Measurements from ENCODE around the gene GAPT. TPM values are rescaled to one million over a fixed set of nuclear protein-coding genes. Genes with fewer than 3 reads are reported as not detected.

GAPT gene
- total and polyA plus RNA-seq, 5 experiments from 2014 or later: 0.13 to 2.0 (median 0.43) TPM

DNA sequence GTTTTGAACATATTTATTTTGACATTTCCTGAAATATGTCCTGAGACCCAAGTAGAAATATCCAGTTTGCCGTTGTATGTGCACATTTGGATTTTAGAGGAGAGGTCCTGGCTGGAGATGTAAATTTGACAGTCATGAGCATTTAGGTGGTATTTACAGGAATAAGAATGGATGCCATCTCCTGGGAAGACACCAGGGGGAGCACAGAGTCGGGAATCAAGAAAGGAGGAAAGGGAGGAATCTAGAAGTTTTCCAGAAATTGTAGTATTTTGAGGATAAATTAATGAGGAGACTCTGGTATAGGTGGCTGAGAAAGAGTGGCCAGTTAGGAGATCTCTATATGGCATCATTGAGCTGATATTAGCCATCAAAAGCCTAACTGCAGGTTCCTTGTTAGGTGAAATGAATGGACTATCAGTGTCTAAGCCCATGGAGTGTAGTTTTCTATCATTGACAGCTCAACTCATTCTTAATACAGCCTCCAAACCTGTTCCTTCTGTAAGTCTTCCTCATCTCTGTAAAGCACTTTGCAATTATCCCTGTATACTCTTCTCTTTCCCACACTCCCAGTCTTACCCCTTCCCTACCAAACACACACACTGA, 7.2 kb downstream of the GAPT start:
- H3K27ac Mint-ChIP-seq: peak overlapping the region in 1 of 10 donors; percentile 53
- peaks cover 0 to 48% (median 10%) of the 10 kb centered on the region in 4 donors for H3K4me1 Mint-ChIP-seq
- H3K27me3 Mint-ChIP-seq: peaks cover 0 to 23% (median 12%) of the 10 kb centered on the region in 5 donors
- POLR2A ChIA-PET: no interaction called here
- no peak overlapping the region for H3K4me3 Mint-ChIP-seq
- H3K9me3 Mint-ChIP-seq: no peaks in the 10 kb centered on the region
- no peak for DNase-seq
- no peak for ATAC-seq
- no peaks in the 10 kb centered on the region for H3K36me3 Mint-ChIP-seq

DNA sequence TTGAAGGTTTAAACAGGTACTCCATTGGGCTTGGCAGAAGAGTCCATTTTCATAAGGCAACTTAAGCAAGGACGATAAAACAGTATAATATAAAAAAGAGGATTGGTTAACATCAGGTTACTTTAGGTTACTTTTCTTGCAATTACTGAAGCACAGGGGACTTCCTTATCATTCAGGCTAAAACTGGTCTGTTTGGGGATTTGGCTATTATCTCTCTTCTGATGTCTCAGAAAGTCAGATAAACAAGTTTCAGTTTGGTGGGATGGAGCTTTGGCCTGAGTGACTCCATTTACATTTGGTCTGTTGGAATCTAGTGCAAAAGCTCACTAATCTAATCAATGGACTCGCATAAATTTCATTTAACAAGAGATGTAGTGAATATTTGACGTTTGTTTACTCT, 8.0 kb downstream of the GAPT start:
- peak overlapping the region in 1 of 10 donors; percentile 53 for H3K27ac Mint-ChIP-seq
- POLR2A ChIA-PET: no interaction called here
- ATAC-seq: no peak

DNA sequence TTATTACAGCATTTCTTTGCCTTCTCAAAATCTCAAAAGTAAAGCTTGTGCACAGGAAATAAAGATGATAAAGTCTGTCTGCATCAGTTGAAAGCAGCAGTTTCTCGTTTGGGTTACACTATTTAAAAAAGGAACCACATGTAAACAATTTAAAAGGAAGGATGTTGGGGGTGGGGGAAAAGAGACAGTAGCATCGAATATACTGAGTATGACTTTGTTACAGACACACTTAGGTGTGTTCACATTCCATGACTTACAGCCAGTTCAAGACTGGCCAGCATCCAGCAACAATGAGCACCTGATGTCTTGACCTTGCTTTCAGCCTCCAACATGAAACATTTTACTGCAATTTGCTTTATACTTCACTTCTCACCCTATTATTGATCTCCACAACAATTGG, 8.7 kb downstream of the GAPT start:
- POLR2A ChIA-PET: no interaction called here
- ATAC-seq (no peak), DNase-seq (peak in 1 of 10 donors; percentile 2)
- Mint-ChIP-seq H3K9me3 (no peaks in the 10 kb centered on the region), H3K27ac (peak overlapping the region in 5 of 10 donors; percentile 1 to 53 (median 3)), H3K4me3 (peak overlapping the region in 2 of 10 donors; percentile 8 to 32), H3K36me3 (no peaks in the 10 kb centered on the region), H3K27me3 (peaks cover 0 to 23% (median 12%) of the 10 kb centered on the region in 5 donors), H3K4me1 (peaks cover 0 to 53% (median 10%) of the 10 kb centered on the region in 4 donors)

More for the DNA sequence above, 8.0 kb downstream of the GAPT start:
- H3K9me3 Mint-ChIP-seq: no peaks in the 10 kb centered on the region
- H3K36me3 Mint-ChIP-seq: no peaks in the 10 kb centered on the region
- peaks cover 0 to 48% (median 10%) of the 10 kb centered on the region in 4 donors for H3K4me1 Mint-ChIP-seq
- DNase-seq: no peak
- no peak overlapping the region for H3K4me3 Mint-ChIP-seq
- peaks cover 0 to 23% (median 12%) of the 10 kb centered on the region in 5 donors for H3K27me3 Mint-ChIP-seq

DNA sequence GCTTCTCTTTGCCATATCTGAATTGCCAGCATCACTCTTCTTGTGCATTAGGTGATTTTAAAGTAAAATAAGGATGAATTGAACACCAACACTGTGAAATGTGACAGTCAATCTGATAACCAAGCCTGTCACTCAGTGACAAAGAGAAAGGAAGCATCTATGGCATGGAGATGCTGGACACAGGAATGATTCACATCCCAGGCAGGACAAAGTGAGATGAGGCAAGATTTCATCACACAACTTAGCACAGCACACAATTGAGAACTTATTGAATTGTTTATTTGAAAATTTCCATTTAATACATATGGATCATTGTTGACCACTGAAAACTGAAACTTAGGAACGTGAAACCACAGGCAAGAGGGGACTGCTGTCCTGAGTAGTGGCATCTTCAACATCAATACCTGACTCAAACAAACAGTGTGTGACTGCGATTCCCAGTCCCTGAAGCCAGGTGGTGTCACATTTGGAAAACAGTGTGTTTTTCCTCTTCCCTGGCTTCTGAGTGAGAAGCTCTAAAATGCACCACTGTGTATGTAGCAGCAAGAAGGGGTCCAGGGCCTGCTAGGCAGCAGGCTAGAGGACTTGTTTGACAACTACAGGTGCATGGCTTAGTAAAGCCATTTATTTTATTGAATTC, 10.7 kb downstream of the GAPT start:
- POLR2A ChIA-PET: no interaction called here
- peaks cover 0 to 16% (median 7%) of the 10 kb centered on the region in 5 donors for H3K27me3 Mint-ChIP-seq
- no peaks in the 10 kb centered on the region for H3K9me3 Mint-ChIP-seq
- H3K4me1 Mint-ChIP-seq: peaks cover 0 to 61% (median 10%) of the 10 kb centered on the region in 4 donors
- no peak for DNase-seq
- H3K36me3 Mint-ChIP-seq: no peaks in the 10 kb centered on the region
- no peak overlapping the region for H3K4me3 Mint-ChIP-seq
- ATAC-seq: no peak
- H3K27ac Mint-ChIP-seq: no peak overlapping the region

DNA sequence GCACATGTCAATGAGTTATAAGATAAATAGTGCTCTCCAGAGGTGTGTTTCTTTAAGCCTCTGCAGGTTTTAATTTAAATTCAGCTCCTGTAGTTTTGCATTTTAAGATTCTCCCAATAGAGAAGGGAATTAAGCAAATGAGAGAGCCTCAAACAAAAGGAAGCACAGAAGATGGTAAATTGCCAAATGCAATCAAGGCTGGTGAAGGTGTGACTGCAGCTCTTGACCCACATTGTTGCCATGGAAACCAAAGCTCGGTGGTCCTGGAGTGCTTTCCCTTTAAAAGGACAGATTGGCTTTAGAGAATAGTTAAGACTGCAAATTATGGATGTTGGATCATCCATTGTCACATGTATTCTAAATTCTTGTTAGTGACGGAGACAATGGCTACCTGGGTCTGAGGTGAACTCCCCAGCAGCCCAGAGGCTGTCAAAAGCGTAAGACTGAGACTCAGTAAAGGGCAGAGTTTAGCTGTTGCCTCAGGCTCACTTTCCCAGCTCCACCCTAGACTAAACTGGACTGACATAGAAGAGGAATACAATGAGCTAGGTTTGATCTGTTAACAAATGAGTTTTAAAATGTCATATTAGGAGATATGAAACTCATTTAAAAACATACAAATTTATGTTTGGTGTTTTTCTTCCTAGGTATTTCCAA, 12.3 kb downstream of the GAPT start:
- POLR2A ChIA-PET: no interaction called here
- Mint-ChIP-seq H3K27me3 (peaks cover 0 to 12% (median 7%) of the 10 kb centered on the region in 5 donors), H3K27ac (no peak overlapping the region), H3K36me3 (no peaks in the 10 kb centered on the region), H3K4me1 (peaks cover 0 to 54% (median 10%) of the 10 kb centered on the region in 4 donors), H3K9me3 (no peaks in the 10 kb centered on the region), H3K4me3 (no peak overlapping the region)
- ATAC-seq: no peak
- DNase-seq: no peak

DNA sequence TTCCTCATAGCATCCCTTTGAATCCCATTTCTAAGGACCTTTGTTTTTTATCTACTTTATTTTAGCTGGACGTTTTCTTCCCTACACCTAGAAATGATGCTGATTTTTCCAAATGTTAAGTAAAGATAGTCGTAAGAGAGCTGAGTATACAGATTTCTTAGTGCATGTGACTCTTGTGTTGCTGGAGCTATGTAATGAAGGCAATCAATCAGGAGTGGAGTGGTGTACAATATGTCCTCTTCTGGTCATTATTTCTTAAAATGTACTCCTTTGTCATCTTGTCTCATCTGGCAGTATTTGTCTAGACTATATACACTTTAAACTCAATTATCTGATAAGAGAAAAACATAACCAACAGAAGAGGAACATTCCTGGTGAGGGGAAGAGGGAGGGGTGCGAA, 13.5 kb downstream of the GAPT start:
- no peak overlapping the region for H3K4me3 Mint-ChIP-seq
- ATAC-seq: no peak

DNA sequence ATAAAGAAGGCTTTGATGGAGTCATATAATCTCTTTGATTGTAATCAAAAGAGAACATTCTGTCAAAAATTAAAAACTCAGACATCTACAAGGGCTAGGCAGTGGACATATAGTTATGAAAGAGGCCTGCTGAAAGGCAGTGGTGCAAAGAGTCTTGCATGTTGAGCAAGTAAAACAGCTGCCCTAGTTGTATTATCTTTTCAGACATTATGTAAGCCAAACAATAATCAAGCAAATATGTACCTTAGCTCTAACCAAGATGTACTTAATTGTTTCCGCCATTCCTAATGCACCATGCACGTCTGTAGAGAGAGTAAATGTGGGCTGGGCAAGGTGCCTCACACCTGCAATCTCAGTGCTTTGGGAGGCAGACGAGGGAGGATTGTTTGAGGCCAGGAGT, 14.3 kb downstream of the GAPT start:
- H3K9me3 Mint-ChIP-seq: no peaks in the 10 kb centered on the region
- no peak overlapping the region for H3K27ac Mint-ChIP-seq
- peaks cover 0 to 13% (median 7%) of the 10 kb centered on the region in 5 donors for H3K27me3 Mint-ChIP-seq
- POLR2A ChIA-PET: no interaction called here
- ATAC-seq: no peak
- DNase-seq: no peak
- peaks cover 0 to 40% (median 4%) of the 10 kb centered on the region in 4 donors for H3K4me1 Mint-ChIP-seq
- no peak overlapping the region for H3K4me3 Mint-ChIP-seq
- H3K36me3 Mint-ChIP-seq: no peaks in the 10 kb centered on the region

More for the DNA sequence above, 13.5 kb downstream of the GAPT start:
- POLR2A ChIA-PET: no interaction called here
- Mint-ChIP-seq H3K27ac (no peak overlapping the region), H3K27me3 (peaks cover 0 to 13% (median 7%) of the 10 kb centered on the region in 5 donors), H3K36me3 (no peaks in the 10 kb centered on the region), H3K9me3 (no peaks in the 10 kb centered on the region), H3K4me1 (peaks cover 0 to 48% (median 8%) of the 10 kb centered on the region in 4 donors)
- no peak for DNase-seq

DNA sequence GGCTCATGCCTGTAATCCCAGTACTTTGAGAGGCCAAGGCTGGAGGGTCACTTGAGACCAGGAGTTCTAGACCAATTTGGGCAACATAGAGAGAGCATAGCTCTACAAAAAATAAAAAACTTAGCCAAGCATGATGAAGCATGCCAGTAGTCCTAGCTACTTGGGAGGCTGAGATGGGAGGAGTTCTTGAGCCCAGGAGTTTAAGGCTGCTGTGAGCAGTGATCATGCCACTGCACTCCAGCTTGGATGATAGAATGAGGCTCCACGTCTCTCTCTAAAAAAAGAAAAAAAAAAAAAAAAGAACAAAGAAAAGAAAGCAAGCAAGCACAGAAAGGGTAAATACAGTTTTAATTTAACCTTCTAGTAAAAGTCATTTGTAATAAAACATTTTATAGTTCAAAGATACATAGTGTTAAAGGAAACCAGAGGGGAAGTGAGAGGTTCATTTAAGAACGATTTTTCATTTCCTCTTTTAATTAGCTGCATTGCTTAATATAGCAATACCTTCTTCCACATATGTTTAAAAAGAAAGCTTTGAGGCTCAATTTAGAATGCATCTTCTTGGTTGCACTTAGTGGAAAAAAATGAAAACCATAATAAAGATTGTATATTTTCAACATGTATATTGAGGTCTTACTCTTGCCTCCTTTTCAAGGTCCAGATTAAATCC, 14.9 kb downstream of the GAPT start:
- no peak for ATAC-seq
- H3K36me3 Mint-ChIP-seq: no peaks in the 10 kb centered on the region
- no peaks in the 10 kb centered on the region for H3K9me3 Mint-ChIP-seq
- no peak overlapping the region for H3K27ac Mint-ChIP-seq
- DNase-seq: no peak
- POLR2A ChIA-PET: no interaction called here
- peaks cover 0 to 14% (median 7%) of the 10 kb centered on the region in 5 donors for H3K27me3 Mint-ChIP-seq
- H3K4me1 Mint-ChIP-seq: peaks cover 0 to 39% (median under 1%) of the 10 kb centered on the region in 4 donors
- no peak overlapping the region for H3K4me3 Mint-ChIP-seq

DNA sequence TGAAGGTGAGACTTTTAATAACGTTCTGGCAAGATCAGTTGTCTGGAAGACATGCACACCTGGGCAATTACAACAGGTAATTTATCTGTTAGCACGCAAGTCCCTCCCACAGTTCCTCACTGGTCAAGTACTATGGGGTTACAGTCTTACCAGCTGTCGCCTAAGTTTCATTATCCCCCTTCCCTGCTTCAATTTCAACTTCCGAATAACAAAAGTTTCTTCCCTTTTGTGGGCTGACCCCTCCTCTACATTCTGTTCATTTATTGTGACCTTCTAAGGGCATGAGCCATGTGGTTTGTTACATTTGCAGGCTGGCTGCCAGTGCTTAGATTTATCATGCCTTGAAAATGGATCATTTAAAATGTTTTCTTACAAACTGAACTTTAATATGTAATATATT, 16.5 kb downstream of the GAPT start:
- Mint-ChIP-seq H3K36me3 (no peaks in the 10 kb centered on the region), H3K27ac (no peak overlapping the region), H3K4me3 (no peak overlapping the region), H3K4me1 (peaks cover 0 to 37% (median 0%) of the 10 kb centered on the region in 4 donors), H3K9me3 (no peaks in the 10 kb centered on the region), H3K27me3 (peaks cover 0 to 11% (median 4%) of the 10 kb centered on the region in 5 donors)
- ATAC-seq (no peak), DNase-seq (no peak)
- POLR2A ChIA-PET: no interaction called here

DNA sequence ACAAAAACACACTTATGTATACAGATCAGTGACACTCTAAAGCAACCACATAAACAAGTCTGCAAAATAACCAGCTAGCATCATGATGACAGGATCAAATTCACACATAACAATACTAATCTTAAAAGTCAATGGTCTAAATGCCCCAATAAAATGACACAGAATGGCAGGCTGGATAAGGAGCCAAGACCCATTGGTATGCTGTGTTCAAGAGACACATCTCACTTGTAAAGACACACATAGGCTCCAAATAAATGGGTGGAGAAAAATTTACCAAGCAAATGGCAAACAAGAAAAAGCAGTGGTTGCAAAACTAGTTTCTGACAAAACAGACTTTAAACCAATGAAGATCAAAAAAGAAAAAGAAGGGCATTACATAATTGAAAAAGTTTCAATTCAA, 26.0 kb downstream of the GAPT start:
- H3K36me3 Mint-ChIP-seq: peaks cover 0 to 12% (median 4%) of the 10 kb centered on the region in 3 donors
- H3K4me1 Mint-ChIP-seq: no peaks in the 10 kb centered on the region
- no peak overlapping the region for H3K4me3 Mint-ChIP-seq
- H3K27me3 Mint-ChIP-seq: peaks cover 0 to 18% (median 3%) of the 10 kb centered on the region in 5 donors
- ATAC-seq: no peak
- POLR2A ChIA-PET: no interaction called here
- H3K9me3 Mint-ChIP-seq: peaks cover 13 to 44% (median 26%) of the 10 kb centered on the region in 9 donors
- no peak overlapping the region for H3K27ac Mint-ChIP-seq
- DNase-seq: no peak

DNA sequence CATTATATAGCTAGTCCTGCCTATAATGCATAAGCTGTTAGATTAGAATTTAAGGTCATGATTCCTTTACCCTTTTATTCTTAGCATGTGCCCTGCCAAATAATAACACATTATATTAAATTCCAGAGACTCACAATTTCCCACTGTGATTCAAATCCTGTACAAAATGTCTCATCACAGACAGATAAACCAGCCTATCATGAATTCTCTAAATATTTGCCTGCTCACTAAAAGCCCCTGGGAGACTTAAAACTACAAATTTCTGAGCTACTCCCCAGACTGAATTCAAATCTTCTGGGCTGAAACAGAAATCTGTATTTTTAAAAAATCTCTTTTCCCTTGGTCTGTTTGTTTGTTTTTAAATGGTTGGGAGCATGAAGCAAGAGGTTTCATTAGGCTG, 32.7 kb downstream of the GAPT start:
- DNase-seq (no peak), ATAC-seq (no peak)
- Mint-ChIP-seq H3K27me3 (peaks cover 0 to 11% (median 0%) of the 10 kb centered on the region in 5 donors), H3K36me3 (no peaks in the 10 kb centered on the region), H3K4me3 (no peak overlapping the region), H3K4me1 (peaks cover 0 to 3% (median 0%) of the 10 kb centered on the region in 4 donors), H3K27ac (no peak overlapping the region), H3K9me3 (peaks cover 0 to 11% (median 0%) of the 10 kb centered on the region in 9 donors)
- POLR2A ChIA-PET: no interaction called here

DNA sequence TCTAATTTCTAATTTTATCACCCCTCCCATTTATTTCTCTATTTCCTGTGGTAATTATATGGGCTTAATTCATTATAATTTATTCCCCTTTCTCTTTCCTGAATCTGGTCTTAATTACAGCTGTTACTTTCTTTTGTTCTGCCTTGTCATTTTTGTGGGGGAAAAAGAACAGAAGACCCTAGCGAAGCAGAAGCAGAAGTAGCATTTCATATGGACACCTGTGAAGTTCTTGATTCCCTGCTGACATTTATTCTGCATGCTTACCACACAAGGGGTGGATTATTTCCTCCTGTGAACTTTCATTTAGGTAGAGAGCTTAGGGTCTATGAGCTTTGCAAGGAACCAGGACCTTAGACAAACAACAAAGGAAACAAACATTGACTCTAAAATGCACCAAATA, 33.3 kb downstream of the GAPT start:
- Mint-ChIP-seq H3K4me1 (peaks cover 0 to 3% (median 0%) of the 10 kb centered on the region in 4 donors), H3K9me3 (peaks cover 0 to 6% (median 0%) of the 10 kb centered on the region in 9 donors), H3K27ac (no peak overlapping the region), H3K36me3 (no peaks in the 10 kb centered on the region), H3K27me3 (peaks cover 0 to 11% (median 0%) of the 10 kb centered on the region in 5 donors), H3K4me3 (no peak overlapping the region)
- POLR2A ChIA-PET: no interaction called here
- ATAC-seq (no peak), DNase-seq (no peak)
